Fibroblast of villous mesenchyme (primary cell): ENCODE data around the gene ALPG. TPM values are rescaled to one million over a fixed set of nuclear protein-coding genes. Genes with fewer than 3 reads are reported as not detected.
"Not testable (repeated sequence)": the region's sequence is repeated elsewhere in the genome, so short reads cannot be mapped to it uniquely, and the experiment has no call there.

Experiments
- DNase-seq: peaks from one replicate; pipeline ENCODE4 v3.0.0-alpha.2; 2010; ENCODE audit warnings: low read depth
- H3K4me3 ChIP-seq: 2 replicates; pipeline ENCODE4 v1.5.1; 2011; ENCODE audit warnings: low read depth, mild to moderate bottlenecking, low read length
- total RNA-seq: library from RNA; depleted of rRNA; stranded (reverse); fragments of >200 nt; gene quantifications from 2 replicates; pipeline ENCODE4 v1.2.3, GENCODE V29; 2012
- TF ChIP-seq, protein P1 (sequence below): IDR thresholded peaks from 2 replicates; pipeline ENCODE4 v1.5.1; 2012; ENCODE audit warnings: low read depth, mild to moderate bottlenecking, low read length; ENCODE audit not compliant: insufficient read depth

Gene ALPG
- not detected in 2 replicates for total RNA-seq

DNA sequence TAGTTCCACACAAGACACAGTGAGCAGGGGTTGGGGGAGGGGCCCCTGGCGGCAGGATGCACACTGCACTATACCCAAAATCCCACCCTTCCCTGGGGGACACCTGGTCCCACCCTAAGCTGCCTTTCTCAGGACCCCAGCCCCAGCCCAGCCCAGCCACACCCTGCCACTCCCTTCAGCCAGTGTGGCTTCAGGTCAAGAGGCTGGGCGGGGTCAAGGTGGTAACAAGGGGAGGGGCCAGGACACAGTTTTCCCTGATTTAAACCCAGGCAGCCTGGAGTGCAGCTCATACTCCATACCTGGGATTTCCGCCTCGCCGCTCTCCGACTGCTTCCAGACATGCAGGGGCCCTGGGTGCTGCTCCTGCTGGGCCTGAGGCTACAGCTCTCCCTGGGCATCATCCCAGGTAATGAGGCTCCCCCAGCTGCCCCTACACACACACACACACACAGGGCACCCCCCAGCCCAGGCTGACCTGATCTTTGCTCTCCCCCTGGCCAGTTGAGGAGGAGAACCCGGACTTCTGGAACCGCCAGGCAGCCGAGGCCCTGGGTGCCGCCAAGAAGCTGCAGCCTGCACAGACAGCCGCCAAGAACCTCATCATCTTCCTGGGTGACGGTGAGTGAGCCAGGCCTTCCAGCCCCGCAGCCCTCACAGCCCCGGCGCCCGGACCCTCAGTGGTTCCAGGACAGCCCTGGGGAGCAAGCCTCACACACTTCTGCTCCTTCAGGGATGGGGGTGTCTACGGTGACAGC is at the start of gene ALPG:
TSS of gene ALPG (plus strand) at position 289 of the 755 bp plus-strand sequence. CDS start at position 340, 51 bp downstream.
- TF ChIP-seq, protein P1, sequence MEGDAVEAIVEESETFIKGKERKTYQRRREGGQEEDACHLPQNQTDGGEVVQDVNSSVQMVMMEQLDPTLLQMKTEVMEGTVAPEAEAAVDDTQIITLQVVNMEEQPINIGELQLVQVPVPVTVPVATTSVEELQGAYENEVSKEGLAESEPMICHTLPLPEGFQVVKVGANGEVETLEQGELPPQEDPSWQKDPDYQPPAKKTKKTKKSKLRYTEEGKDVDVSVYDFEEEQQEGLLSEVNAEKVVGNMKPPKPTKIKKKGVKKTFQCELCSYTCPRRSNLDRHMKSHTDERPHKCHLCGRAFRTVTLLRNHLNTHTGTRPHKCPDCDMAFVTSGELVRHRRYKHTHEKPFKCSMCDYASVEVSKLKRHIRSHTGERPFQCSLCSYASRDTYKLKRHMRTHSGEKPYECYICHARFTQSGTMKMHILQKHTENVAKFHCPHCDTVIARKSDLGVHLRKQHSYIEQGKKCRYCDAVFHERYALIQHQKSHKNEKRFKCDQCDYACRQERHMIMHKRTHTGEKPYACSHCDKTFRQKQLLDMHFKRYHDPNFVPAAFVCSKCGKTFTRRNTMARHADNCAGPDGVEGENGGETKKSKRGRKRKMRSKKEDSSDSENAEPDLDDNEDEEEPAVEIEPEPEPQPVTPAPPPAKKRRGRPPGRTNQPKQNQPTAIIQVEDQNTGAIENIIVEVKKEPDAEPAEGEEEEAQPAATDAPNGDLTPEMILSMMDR = no peak
- H3K4me3 ChIP-seq = no peak within 1 kb of the TSS
- no peak for DNase-seq

DNA sequence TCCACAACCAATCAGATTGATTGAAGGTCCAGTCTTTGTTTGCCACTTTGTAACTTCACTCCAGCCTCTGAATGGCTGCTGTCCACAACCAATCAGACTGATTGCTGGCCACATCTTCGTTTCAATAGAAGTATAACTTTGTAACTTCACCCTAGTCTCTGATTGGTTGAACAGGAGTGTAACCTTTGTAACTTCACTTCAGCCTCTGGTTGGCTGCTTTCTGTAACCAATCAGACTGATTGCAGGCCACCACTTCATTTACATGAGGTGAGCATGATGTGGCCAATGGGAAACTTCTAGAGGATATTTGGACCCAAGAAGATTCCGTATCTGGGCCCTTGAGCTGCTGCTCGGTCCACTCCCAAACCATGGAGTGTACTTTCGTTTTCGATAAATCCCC is 45.0 kb upstream of the ALPG start:
- DNase-seq = no peak
- no peak overlapping the region for H3K4me3 ChIP-seq
- TF ChIP-seq, protein P1 = no peak

DNA sequence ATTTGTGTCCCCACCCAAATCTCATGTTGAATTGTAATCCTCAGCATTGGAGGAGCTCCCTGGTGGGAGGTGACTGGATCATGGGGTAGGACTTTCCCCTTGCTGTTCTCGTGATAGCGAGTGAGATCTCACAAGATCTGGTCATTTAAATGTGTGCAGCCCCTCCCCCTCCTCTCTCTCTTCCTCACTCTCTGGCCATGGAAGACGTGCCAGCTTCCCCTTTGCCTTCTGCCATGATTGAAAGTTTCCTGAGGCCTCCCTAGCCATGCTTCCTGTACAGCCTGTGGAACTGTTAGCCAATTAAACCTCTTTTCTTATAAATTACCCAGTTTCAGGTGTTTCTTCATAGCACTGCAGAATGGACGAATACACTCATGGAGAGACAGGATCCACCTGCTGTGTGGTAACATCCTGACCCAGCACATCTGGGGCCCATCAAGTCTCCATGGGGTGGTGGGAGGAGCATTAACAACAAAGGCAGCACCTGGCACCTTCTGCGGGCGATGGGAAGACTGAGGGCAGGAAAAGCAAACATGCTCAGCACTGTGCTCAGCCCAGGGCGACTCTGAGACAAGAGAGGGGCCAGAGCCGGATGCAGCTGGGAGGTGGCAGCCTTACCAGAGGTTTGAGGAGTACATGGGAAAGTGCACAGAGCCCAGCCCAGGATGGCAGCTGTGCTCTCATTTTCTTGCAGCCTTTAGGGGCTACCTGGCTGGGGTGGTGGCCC is 44.3 kb upstream of the ALPG start:
- DNase-seq = no peak
- TF ChIP-seq, protein P1 = no peak

DNA sequence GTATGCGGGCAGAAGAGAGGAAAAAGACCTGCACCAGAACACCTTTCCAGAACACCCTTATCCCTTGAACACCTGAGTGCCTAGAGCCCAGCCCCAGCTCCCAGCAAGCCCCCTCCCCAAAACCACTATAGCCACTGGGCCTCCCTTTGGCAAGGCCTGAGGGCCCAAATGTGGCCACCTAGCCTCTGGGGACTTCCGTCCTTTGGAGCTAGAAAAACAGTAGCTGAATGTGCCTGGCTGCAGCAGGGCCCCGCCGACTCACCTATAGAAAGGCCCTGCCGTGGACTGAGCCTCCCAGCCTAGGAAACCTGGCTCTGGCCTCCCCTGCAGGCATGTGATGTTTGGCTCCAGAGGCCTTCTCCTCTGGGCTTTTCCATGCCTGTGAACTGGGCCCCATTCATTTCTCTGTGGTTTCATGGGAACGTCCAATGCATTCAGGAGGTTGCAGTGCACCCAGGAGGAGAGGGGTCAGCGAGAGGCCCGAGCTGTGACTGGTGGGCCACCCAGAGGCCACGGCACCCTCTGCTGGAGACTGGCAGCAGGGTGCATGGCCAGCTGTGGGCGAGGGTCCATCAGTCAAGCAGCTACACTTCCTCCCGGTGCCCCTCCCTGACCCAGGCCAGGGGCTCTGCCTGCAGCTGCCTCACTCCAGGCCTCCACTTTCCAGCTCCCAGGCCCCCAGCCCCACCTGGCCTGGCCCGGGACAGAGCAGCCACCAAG is 43.4 kb upstream of the ALPG start:
- not testable (repeated sequence) for DNase-seq, H3K4me3 ChIP-seq

More for the DNA sequence above, 44.3 kb upstream of the ALPG start:
- no peak overlapping the region for H3K4me3 ChIP-seq

DNA sequence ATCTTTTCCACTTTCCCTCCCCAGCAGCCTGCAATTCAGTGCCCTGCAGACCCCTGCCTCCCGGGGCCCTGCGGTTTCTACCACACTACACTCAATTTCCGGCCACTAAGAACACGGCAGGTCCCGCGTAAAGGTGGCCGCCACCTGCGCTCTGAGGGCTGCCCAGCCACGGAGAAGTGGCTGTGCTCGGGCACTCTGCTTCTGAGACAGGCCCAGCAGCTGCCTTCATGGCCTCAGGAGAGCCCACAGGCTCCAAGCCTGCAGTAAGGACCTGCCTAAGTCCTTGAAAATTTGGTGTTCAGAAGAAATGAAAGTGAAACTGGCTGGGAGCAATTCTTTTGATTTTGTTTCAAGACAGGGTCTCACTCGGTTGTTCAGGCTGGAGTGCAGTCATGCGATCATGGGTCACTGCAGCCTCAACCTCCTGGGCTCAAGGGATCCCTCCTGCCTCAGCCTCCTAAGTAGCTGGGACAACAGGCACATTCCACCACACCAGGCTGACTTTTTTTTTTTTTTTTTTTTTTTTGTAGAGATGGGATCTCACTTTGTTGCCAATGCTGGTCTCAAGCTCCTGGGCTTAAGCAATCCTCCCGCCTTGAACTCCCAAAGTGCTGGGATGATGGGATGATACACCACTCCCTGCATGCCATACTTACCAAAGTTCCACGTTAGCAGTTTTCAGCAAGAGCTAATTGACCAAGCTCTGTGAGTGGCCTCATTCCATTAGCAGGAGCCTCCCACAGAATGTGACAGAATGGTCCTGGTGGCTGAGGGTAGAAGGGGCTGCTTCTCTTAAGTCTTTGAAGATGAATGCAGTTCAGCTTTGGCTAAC is 42.6 kb upstream of the ALPG start:
- no peak overlapping the region for H3K4me3 ChIP-seq
- peak; percentile 61 for DNase-seq
- TF ChIP-seq, protein P1 = no peak

DNA sequence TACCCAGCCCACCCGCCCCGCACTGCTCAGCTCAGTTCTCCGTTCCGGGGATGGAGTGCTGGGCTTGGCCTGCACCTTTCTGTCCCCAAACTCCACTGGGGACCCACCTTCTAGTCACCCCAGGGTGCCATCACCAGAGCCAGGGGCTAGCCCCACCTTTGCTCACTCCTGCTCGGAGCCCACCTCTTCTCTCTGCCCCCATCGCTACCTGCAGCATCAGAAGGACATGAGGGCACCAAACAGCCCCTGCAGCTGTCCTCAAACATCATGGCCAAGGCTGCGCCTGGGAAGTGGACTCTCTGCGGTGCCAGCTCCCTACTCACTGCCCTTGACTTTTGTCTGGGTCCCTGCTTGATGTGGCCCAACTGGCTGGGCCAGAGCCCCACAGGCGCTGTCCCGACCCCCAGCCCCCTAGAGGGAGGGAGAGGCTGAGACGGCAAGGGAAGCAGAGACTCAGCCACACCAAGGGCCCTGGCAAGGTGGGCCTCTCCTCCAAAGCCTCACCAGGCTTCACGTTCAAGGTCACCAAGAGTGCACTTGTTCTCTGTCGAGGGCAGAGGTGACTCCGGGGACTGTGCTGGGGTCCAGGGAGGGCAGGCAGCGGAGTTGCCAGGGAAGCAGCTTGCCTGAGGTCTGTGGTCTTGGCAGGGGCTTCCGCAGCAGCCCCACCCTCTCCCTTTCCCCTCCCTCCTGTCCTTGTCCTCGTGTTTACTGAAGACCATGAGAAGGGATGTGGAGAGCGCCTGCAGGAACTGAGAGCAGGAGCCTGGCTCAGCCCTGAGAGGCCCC is 41.6 kb upstream of the ALPG start:
- DNase-seq, H3K4me3 ChIP-seq: not testable (repeated sequence)
